IgD-negative memory B cell (primary cell): ENCODE measurements around the gene CRABP2. TPM values are rescaled to one million over a fixed set of nuclear protein-coding genes. Genes with fewer than 3 reads are reported as not detected.

Experiments
- H3K27ac Mint-ChIP-seq, 3 donors: one replicate each; pipeline ENCODE4 v1.8.0; 2020 to 2022; ENCODE audit warnings: mild to moderate bottlenecking in 3 of 3, mixed read lengths in 3 of 3, moderate library complexity in 1 of 3
- H3K27me3 Mint-ChIP-seq: one replicate; pipeline ENCODE4 v1.8.0; 2021; ENCODE audit warnings: mixed read lengths
- H3K36me3 Mint-ChIP-seq: one replicate; pipeline ENCODE4 v1.8.0; 2020; ENCODE audit warnings: mild to moderate bottlenecking, mixed read lengths
- H3K4me1 Mint-ChIP-seq, 3 donors: one replicate each; pipeline ENCODE4 v1.8.0; 2020 to 2022; ENCODE audit warnings: mixed read lengths in 3 of 3, mild to moderate bottlenecking in 1 of 3
- H3K4me3 Mint-ChIP-seq, 4 donors: one replicate each; pipeline ENCODE4 v1.8.0; 2020 to 2022; ENCODE audit warnings: mild to moderate bottlenecking in 4 of 4, mixed read lengths in 4 of 4, moderate library complexity in 3 of 4
- H3K9me3 Mint-ChIP-seq, 3 donors: one replicate each; pipeline ENCODE4 v1.8.0; 2020 to 2021; ENCODE audit warnings: mixed read lengths in 3 of 3, mild to moderate bottlenecking in 1 of 3
- polyA plus RNA-seq: library from polyadenylated mRNA; unstranded; fragments of 300-500 nt; fragmentation: Illumina TruSeq; gene quantifications from one replicate; pipeline ENCODE4 v1.2.3, GENCODE V29; 2021

The CRABP2 gene
- polyA plus RNA-seq, 1 donor from 2014 or later, result 0.31 TPM

DNA sequence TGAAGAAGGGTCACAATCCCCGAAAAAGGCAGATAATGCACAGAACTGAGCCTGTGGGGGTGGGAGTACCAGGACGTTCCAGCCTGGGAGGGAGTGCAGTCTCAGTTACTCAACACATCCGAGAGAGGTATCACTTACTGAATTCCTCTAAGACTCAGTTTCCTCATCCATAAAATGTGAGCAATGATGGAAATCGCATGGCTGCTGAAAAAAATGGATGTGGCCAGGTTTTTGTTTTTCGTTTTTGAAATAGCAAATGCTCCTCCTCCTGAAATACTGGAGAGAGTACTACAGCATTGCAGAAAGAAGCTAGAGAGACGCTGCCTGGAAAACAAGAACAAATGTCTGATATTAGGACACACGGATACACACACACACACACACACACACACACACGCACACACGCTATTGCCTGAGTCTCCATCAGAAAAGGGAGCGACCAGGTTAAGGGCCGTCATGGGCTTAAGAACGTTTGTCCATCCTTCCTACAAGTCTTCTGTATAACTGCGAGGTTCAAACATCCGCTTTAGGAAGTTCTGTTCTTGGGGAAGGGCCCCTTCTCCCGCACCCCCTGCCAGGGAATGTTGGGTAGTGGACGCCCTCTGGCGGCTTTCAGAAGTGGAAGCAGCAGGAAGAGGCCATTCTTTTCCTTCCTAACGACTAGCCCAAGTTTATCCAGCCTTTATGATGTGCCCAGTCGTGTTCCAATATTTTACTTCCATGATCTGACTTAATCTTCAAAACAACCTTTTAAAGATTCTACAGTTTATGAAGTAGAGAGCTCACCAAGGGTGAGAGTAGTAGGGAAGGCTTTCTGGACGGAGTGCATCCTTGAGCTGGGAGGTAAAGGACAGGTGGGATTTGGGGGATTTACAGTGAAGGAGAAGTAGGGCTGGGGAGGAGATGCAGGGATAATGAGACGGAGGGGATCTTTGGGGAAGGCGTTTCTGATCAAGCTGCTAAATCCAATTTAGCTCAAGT, 27.5 kb downstream of the CRABP2 start:
- Mint-ChIP-seq H3K4me3 (peak overlapping the region; percentile 26 to 87 (median 60)), H3K27me3 (peaks cover 48% of the 10 kb centered on the region), H3K27ac (peak overlapping the region in 2 of 3 donors; percentile 87 to 89), H3K4me1 (peaks cover 4 to 17% (median 11%) of the 10 kb centered on the region in 3 donors), H3K36me3 (no peaks in the 10 kb centered on the region), H3K9me3 (no peaks in the 10 kb centered on the region)

DNA sequence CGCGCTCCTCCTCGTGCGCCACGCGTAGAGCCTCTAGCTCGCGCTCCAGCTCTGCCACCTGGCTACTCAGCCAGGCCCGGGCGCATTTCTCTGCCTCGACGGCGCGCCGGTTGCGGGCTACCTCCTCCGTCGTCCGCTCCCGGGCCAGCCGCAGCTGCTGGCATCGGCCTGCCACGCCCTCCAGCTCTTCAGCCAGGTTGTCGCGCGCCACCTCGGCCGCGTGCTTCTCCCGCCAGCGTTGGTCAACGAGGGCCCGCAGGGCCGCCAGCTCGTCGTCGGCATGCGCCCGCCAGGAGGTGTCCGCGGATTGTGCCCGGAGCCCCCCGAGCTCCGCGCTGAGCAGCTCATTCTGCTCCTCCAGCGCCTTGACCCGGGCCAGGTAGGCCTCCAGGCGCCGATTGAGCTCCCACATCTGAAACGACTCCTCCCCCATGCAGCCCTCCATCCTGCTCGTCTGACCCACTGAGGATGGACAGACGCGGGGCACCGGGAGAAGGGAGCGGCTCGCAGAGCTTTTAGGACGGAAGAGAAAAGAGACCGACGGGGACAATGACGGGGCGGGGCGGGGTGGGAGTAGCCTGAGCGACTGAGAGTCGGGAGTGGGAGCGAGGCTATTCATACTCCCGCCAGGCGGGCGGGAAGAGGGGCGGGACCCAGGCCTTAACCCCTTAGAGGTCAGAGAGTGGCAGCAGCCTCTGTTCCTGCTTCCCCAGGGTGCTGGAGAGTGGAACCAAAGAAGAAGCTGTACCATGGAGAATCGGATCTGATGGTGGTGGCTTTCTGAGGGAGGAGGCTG, 28.4 kb downstream of the CRABP2 start, which contains the start of gene NES:
TSS of gene NES (minus strand) at position 588 of the 796 bp plus-strand sequence. CDS start at position 445, 143 bp downstream.
- Mint-ChIP-seq H3K9me3 (no peaks in the 10 kb centered on the region), H3K36me3 (peaks cover 4% of the 10 kb centered on the region), H3K27ac (peak within 1 kb of the TSS in 2 of 3 donors; percentile 87 to 89), H3K4me1 (peaks cover 4 to 14% (median 12%) of the 10 kb centered on the region in 3 donors), H3K27me3 (peaks cover 48% of the 10 kb centered on the region), H3K4me3 (peak within 1 kb of the TSS; percentile 26 to 87 (median 60))

DNA sequence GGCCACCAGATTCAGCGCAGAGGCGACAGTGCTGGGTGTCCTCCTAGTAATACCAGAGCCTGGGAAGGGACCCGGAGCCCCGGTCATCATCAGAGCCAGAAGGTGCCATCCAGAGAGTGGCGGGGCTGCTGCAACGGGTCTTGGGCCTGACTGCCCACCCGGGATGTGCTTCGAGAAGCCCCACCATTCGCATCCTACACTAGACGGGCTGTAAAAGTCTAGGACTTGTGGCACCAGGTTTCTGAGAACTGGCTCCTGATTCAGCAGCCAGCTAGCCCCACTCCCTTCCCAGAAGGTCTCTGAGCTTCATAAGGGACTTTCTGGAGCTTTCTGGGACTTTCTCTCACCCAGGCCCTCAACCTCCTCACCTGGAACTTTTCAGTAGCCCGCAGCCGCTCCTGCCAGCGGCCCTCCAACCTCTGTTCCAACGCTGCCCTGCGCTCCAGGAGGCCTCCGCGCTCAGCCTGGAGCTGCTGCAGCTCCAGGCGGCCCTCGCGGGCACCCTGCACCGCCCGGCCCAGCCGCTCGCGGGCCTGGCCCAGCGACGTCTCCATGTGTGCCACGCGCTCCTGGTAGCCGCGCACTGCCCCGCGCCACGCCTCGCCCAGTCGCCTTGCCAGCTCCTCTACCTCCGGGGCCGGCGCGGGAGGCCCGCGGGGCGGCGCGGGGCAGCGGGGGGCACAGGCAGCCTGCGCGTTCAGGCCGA, 29.1 kb downstream of the CRABP2 start:
- Mint-ChIP-seq H3K4me1 (peaks cover 4 to 18% (median 10%) of the 10 kb centered on the region in 3 donors), H3K36me3 (peaks cover 5% of the 10 kb centered on the region), H3K4me3 (no peak overlapping the region), H3K27me3 (peaks cover 47% of the 10 kb centered on the region), H3K9me3 (no peaks in the 10 kb centered on the region), H3K27ac (no peak overlapping the region)

DNA sequence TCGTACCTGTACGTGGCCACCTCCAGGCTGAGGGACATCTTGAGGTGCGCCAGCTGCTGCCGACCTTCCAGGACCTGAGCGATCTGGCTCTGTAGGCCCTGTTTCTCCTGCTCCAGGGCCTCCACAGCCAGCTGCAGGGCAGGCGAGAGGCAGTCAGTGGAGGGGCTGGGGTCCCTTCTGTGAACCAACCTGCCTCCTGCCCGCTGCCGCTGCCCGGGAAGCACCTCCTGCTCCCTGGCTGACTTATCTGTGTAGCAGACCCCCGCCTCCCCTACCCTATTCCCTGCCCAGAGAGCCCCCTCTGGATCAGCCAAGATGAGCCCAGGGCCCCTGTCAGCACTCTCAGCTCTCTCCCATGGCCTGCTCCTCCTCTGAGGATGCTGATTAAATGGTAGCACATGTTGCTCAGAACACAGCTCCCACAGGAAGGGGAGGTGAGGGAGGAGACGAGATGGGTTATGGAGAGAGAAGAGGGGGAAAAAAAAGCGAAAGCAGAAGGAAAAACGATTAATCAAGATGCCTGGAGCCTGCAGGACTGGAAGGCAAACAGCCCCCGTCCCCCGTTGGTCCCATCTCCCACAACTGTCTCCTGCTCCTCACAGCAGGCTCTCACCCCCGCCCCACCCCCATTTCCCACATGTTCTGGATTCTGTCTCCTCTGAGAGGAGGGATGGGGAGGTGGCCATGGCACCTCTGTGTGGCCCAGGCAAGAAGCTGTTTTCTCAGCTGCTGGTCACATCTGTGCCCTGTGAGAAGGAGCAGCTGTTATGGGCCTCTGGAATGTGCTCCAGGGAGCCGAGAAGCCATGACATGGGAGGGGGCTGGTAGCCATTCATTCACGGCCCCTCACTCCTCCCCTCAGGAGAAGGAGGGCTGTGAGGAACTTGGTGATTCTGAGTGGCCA, 29.9 kb downstream of the CRABP2 start:
- H3K36me3 Mint-ChIP-seq, result peaks cover 8% of the 10 kb centered on the region
- H3K4me1 Mint-ChIP-seq, result peaks cover 4 to 19% (median 10%) of the 10 kb centered on the region in 3 donors
- H3K9me3 Mint-ChIP-seq, result no peaks in the 10 kb centered on the region
- H3K27ac Mint-ChIP-seq, result no peak overlapping the region
- peak overlapping the region in 1 of 4 donors; percentile 3 for H3K4me3 Mint-ChIP-seq
- peaks cover 45% of the 10 kb centered on the region for H3K27me3 Mint-ChIP-seq

DNA sequence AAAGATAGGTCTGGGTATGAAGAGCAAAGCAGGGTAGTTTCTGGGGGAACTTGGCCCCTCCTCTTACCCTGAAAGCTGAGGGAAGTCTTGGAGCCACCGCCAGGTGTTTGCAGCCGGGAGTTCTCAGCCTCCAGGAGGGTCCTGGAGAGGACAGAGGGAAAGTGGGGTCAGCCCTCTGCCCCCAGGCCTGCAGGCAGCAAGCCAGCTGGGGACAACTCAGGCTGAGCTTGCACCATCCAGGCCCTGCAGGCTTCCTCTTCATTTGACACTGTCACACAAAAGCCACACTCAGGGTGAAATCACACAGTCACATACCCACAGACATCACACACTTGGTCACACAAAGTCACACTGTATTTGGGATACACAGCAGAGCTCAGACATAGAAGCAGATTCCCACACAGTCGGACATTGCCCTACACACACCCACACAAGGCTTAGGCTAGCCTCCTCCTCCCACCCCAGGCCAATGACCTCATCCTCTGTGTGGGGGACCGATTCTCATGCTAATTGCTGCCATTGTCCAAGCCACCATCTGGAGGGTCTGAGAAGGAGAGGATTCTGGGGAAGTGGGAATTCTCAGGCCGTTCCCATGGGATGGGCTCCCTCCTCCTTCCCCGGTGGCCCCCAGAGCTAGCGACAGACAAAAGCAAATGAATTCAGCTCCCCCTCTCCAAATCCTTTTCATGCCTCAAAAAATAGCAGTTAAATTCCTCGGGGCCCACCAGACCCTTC, 31.8 kb downstream of the CRABP2 start:
- H3K9me3 Mint-ChIP-seq, result no peaks in the 10 kb centered on the region
- H3K27ac Mint-ChIP-seq, result no peak overlapping the region
- H3K27me3 Mint-ChIP-seq, result peaks cover 28% of the 10 kb centered on the region
- no peak overlapping the region for H3K4me3 Mint-ChIP-seq
- peaks cover 4 to 19% (median 10%) of the 10 kb centered on the region in 3 donors for H3K4me1 Mint-ChIP-seq
- H3K36me3 Mint-ChIP-seq, result peaks cover 8% of the 10 kb centered on the region

DNA sequence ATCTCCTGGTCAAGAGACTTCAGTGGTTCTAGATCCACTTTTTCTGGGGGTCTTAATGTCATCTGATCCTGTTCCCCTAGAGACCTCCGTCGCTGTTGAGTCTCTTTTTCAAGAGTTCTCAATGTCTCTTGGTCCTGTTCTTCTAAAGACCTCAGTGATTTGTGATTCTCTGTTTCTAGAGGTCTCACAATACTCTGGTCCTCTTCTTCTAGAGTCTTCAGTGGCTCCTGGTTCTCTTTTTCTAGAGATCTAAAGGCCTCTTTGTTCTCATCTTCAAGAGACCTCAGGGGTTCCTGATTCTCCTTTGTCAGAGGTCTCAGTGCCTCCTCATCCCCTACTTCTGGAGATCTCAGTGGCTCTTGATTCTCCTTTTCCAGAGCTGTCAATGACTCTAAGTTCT, 33.6 kb downstream of the CRABP2 start:
- Mint-ChIP-seq H3K36me3 (peaks cover 8% of the 10 kb centered on the region), H3K4me1 (peaks cover 2 to 11% (median 3%) of the 10 kb centered on the region in 3 donors), H3K27me3 (peaks cover 14% of the 10 kb centered on the region), H3K27ac (no peak overlapping the region), H3K4me3 (no peak overlapping the region), H3K9me3 (no peaks in the 10 kb centered on the region)

DNA sequence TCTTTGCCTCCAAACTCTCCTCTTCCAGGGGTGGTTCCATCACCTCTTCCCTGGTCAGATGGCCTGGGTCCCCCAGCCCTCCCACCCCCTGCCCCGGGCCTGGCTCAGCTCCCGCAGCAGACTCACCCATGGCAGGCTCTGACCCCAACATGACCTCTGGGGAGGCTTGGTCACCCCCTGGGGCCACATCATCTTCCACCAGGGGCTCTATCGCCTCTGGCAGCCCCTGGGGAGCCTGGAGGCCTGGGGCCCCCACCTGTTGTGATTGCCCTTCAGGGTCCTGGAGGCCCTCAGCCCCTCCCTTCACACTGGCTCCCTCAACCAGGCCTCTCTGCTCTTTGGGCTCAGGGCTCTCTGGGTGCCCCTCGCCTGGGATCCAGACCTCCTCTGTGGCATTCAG, 34.6 kb downstream of the CRABP2 start:
- Mint-ChIP-seq H3K4me3 (peak overlapping the region in 1 of 4 donors; percentile 52), H3K9me3 (no peaks in the 10 kb centered on the region), H3K4me1 (peaks cover 6 to 12% (median 8%) of the 10 kb centered on the region in 3 donors), H3K27ac (no peak overlapping the region), H3K36me3 (peaks cover 8% of the 10 kb centered on the region), H3K27me3 (peaks cover 10% of the 10 kb centered on the region)

DNA sequence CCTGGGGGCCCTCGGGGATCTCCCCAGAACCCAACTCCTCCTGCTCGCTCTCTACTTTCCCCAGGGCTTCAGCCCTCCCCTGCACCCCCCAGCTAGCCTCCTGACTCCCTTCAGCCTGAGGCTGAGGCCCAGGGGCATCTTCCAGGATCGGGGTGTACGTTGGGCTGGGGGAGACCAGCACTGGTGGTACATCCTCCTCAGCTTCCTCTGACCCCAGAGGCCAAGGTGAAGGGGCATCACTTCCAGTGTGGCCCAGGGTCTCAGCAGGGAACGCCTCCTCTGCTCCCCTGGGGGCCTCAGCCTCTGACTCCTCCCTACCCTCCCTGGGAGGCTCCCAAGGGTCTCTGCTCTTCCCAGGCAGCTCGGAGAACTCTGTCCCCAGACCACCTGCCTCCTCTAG, 35.0 kb downstream of the CRABP2 start:
- no peak overlapping the region for H3K27ac Mint-ChIP-seq
- H3K36me3 Mint-ChIP-seq, result peaks cover 8% of the 10 kb centered on the region
- no peaks in the 10 kb centered on the region for H3K9me3 Mint-ChIP-seq
- H3K4me3 Mint-ChIP-seq, result no peak overlapping the region
- peaks cover 11 to 17% (median 13%) of the 10 kb centered on the region in 3 donors for H3K4me1 Mint-ChIP-seq
- peaks cover 7% of the 10 kb centered on the region for H3K27me3 Mint-ChIP-seq

DNA sequence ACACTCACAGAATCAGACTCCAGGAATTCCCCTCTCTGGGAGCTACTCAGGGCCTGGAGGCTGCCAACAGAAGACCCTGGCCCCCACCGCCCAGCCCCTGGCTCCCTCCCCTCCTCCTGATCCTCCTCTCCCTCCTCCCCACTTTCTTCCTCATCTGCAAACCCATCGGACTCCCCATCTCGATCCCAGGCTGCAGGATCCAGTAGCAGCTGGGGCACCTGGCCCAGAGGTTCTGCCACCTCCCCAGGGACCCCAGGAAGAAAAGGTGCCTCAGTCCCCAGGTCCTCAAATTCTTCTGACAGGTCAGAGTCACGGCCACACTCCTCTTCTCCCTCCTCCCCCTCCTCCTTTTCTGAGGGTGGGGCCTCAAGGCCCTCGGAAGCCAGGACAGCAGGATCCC, 35.6 kb downstream of the CRABP2 start:
- Mint-ChIP-seq H3K4me1 (peaks cover 14 to 19% (median 17%) of the 10 kb centered on the region in 3 donors), H3K27me3 (peaks cover 6% of the 10 kb centered on the region), H3K9me3 (no peaks in the 10 kb centered on the region), H3K36me3 (peaks cover 8% of the 10 kb centered on the region), H3K27ac (no peak overlapping the region), H3K4me3 (no peak overlapping the region)

DNA sequence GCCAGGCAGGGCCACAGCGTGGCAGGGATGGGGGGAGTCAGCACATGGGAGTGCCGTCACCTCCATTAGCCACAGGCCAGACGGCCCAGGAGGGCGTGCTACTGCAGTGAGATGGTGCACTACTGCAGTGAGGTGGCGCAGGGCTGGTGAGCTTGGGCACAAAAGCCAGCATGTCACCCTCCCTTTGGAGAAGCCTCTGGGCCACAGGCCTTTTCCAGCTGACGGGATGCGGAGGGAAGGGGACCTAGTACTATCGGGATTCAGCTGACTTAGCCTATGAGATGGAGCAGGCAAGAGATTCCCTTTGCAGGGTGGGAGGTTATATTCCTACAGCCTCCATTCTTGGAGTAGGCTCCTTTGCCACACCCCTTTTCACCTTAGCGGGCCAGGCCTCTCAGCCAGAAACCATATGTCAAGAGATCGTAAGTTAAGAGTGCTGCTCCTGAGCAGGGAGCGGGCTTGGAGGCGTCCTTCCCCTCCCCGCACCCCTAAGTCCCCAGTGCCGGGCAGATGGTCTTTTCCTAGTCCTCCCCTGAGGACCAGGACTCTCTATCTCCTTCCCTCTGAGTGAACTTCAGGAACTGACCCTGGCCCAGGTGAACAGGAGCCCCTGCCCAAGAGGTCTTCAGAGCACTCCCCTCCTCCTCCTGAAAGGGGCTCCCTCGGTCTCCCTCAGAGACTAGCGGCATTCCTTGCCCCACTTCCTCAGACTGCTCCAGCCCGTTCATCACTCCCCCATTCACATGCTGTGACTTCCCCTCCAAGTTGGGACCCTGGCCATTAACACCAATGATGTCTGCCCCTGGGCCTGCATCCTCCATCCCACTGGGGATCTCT, 36.4 kb downstream of the CRABP2 start:
- no peak overlapping the region for H3K27ac Mint-ChIP-seq
- peaks cover 22 to 25% (median 23%) of the 10 kb centered on the region in 3 donors for H3K4me1 Mint-ChIP-seq
- no peaks in the 10 kb centered on the region for H3K9me3 Mint-ChIP-seq
- H3K27me3 Mint-ChIP-seq, result peaks cover 6% of the 10 kb centered on the region
- H3K36me3 Mint-ChIP-seq, result peaks cover 8% of the 10 kb centered on the region
- H3K4me3 Mint-ChIP-seq, result no peak overlapping the region

DNA sequence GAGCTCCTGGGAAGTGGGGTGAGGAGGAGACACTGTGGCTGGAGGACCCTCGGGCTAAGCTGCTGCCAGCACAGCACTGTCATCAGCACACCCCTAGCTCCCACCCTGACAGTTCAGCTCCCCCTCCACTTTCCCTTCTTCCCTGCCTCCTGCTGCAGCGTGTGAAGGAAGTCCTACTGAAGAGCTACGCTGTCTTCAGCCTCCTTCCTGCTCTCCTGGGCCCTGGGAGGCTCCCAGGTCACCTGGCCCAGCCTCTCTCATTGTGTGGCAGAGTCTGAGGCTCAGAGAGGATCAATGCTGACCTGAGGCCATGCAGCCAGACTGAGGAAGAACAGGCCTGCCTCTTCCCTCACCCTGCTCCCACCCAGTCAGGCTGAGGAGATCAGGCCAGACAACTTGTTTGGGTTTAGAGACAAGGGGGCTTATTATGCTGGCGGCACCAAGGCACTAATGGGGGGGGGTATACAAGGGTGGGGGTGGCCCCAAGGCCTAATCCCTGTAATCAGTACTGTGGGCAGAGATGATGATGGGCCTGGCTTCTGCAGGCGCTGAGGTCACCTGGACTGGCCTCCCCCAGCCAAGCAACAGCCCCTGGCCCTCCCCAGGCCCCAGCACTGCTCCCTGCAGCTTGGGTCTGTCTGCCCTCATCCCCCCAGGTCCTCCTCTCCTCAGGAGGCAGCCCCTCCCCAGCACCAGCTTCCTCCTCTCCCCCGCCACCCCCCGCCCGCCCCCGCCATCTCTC, 37.2 kb downstream of the CRABP2 start:
- no peak overlapping the region for H3K27ac Mint-ChIP-seq
- peaks cover 6% of the 10 kb centered on the region for H3K27me3 Mint-ChIP-seq
- peaks cover 8% of the 10 kb centered on the region for H3K36me3 Mint-ChIP-seq
- H3K4me3 Mint-ChIP-seq, result no peak overlapping the region
- H3K4me1 Mint-ChIP-seq, result peaks cover 25 to 32% (median 25%) of the 10 kb centered on the region in 3 donors
- H3K9me3 Mint-ChIP-seq, result no peaks in the 10 kb centered on the region

DNA sequence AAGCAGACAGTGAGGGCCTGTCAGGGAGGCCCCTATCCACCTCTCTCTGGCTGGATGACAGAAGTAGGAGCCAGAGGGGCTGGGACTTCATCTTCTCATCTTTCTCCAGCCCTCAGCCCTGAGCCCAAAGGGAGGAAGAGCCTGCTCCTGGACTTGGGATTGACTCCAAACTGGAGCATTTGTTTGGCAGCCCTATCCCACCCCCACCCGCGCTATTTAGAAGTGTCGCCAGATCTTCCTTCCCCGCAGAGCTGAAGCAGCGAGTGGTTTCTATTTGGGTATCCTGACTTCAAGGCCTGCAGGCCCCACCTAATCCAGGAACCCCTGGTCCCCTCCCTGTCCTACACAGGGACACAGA, 37.8 kb downstream of the CRABP2 start:
- Mint-ChIP-seq H3K4me1 (peaks cover 28 to 36% (median 30%) of the 10 kb centered on the region in 3 donors), H3K9me3 (no peaks in the 10 kb centered on the region), H3K4me3 (peak overlapping the region in 1 of 4 donors; percentile 91), H3K27ac (no peak overlapping the region), H3K27me3 (peaks cover 6% of the 10 kb centered on the region), H3K36me3 (peaks cover 8% of the 10 kb centered on the region)
